H1 (cell line): ENCODE measurements around the gene APLP2. TPM values are rescaled to one million over a fixed set of nuclear protein-coding genes. Genes with fewer than 3 reads are reported as not detected.

ENCODE experiments used
- EGR1 ChIP-seq: IDR thresholded peaks from 2 replicates; pipeline ENCODE4 v1.6.1; 2011; ENCODE audit warnings: low read depth, low read length, borderline replicate concordance
- HDAC2 ChIP-seq, 2 experiments: fragments of 300-600 bp in 1 of 2; sonication (generic) in 1 of 2; IDR thresholded peaks; 2 replicates each; pipeline ENCODE4 v1.6.1; 2011 to 2012; ENCODE audit warnings: low read depth in 2 of 2, low read length in 2 of 2, mild to moderate bottlenecking in 2 of 2, moderate library complexity in 2 of 2, borderline replicate concordance in 1 of 2, inconsistent platforms in 1 of 2
- KDM1A ChIP-seq: fragments of 200-600, 300-600 bp; sonication (generic); IDR thresholded peaks from 2 replicates; pipeline ENCODE4 v1.7.1; 2016; ENCODE audit warnings: mild to moderate bottlenecking, low read length, borderline replicate concordance
- KDM4A ChIP-seq: IDR thresholded peaks from one replicate; pipeline ENCODE4 v1.7.1; 2012; ENCODE audit warnings: low read depth, mild to moderate bottlenecking, moderate library complexity, low read length, inconsistent platforms; ENCODE audit not compliant: severe bottlenecking
- PHF8 ChIP-seq: fragments of 200-600 bp; sonication (generic); conservative IDR thresholded peaks from 2 replicates; pipeline ENCODE4 v1.7.1; 2012; ENCODE audit warnings: low read depth, mild to moderate bottlenecking, inconsistent platforms, low read length, moderate library complexity
- YY1 ChIP-seq: IDR thresholded peaks from 2 replicates; pipeline ENCODE4 v1.6.1; 2011; ENCODE audit warnings: low read depth, mild to moderate bottlenecking, low read length
- polyA plus RNA-seq, 7 experiments: library from polyadenylated mRNA; depleted of rRNA in 3 of 7; stranded (reverse) in 5 of 7; unstranded in 2 of 7; fragments of >200 nt in 5 of 7; fragments of 200-250 nt in 2 of 7; gene quantifications; 1 replicate in 5 of 7; 2 replicates in 1 of 7; 4 replicates in 1 of 7; pipeline versions ENCODE4 v1.2.1 to v1.2.3, GENCODE V29; 2011 to 2013; ENCODE audit warnings: missing spikeins in 2 of 7, mixed read lengths in 2 of 7
- total RNA-seq: library from RNA; stranded (reverse); fragmentation: NEBNext Ultra II Directional; extraction: Animal tissue kit (Norgen Biotek cat#: 25700); gene quantifications from 2 replicates; pipeline ENCODE4 v1.2.1, GENCODE V29; 2021
- TF ChIP-seq, protein P1 (sequence below): IDR thresholded peaks from 2 replicates; pipeline ENCODE4 v1.6.1; 2011; ENCODE audit warnings: low read length, improper control_type of control experiment

APLP2 gene
- total and polyA plus RNA-seq, 2 of the 8 experiments (the other 6 are each of a cell fraction or from before 2014, with no cell fraction given) = 222 to 315 TPM

DNA sequence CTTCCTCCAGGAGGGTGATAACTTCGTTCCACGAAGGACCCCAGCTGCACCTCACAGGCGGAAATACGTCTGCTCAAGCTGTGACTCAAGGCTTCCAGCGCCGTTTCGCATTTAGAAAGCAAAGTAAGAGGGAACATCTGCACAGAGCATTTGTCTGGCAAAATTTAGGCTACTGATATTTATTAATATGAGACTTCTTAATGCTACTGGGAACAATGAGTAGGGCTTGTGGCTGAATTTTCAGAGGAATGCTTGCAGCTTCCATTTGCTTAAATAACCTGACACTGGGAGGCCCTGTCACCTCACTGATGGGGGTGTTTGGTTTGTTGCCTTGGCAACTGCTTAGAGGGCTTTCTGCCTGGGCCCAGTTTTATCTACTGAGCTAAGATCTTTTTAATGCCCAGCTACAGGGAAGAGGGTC, 75.2 kb downstream of the APLP2 start (continued):
- no peak for TF ChIP-seq KDM4A
- no peak for TF ChIP-seq KDM1A
- TF ChIP-seq YY1 = no peak
- TF ChIP-seq, protein P1, sequence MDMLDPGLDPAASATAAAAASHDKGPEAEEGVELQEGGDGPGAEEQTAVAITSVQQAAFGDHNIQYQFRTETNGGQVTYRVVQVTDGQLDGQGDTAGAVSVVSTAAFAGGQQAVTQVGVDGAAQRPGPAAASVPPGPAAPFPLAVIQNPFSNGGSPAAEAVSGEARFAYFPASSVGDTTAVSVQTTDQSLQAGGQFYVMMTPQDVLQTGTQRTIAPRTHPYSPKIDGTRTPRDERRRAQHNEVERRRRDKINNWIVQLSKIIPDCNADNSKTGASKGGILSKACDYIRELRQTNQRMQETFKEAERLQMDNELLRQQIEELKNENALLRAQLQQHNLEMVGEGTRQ = no peak
- no peak for TF ChIP-seq PHF8
- TF ChIP-seq HDAC2 (IDR thresholded peaks at IDR 0.05; ENCODE audit: borderline replicate concordance in 1 of 2, low read depth in 2 of 2, low read length in 2 of 2) = no peak
- TF ChIP-seq EGR1 = no peak
